ENCODE data around the gene CCNG2.

Gene CCNG2

GRCh38 chr4:77204621-77205020 is 47.6 kb downstream of the CCNG2 start:
- DNase-seq (ENCODE audit: low spot score), result no peak

DNA sequence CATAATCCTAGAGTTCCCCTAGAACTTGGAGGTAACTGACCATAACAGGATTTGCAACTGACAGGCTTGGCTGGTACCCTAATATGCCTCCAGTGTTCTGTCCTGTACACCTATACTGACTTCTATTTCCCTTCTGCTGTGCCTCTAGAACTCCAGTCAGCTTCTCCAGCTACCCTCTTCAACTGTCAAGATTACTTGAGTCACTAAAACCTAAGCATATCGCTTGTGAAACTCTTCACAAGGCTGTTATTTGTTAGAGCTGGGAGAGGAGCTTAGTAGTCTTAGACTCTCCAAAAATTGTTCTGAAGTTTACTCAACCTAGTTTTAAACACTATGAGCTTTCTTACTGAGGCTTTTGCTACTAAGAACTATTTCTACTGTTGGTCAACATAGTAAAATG is 52.0 kb downstream of the CCNG2 start:
- DNase-seq (ENCODE audit: low spot score), result no peak

DNA sequence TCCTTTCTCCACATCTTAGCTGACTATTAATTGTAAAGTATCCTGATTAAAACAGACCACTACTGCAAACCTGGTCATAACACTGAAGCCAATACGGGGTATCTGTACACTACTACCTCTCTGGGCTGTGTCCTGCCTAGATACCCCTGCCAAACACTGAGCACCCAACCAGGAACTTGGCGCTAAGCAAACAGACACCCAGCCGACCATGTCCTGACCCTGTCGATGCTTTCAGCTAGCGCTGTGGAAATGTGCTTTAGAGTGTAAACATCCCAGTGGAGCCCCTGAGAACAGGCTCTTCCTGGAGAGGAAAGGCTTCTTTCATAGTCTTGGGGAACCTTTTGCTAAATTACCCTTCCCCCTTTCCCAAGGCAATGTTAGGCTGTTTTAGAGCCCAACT is 52.9 kb downstream of the CCNG2 start:
- DNase-seq (ENCODE audit: low spot score), result no peak

DNA sequence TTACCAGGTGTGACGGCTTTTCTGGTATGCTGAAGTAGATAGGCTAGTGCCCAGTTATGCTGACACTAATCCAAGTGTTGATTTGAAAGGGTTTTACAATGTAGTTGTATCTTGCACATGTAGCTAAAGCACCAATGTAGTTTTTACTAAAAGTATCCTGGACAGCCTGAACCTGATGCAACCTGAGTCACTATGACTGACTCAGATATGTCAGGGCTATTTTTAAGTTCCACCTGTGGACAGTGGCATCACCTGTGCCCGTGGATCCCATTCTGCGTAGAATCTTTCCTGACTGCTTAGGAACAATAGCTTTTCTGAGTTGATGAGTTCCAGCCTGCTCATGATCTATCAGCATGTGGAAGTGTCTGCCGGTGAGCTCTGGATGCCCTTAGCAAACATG is 58.1 kb downstream of the CCNG2 start:
- no peak for DNase-seq (ENCODE audit: low spot score)

DNA sequence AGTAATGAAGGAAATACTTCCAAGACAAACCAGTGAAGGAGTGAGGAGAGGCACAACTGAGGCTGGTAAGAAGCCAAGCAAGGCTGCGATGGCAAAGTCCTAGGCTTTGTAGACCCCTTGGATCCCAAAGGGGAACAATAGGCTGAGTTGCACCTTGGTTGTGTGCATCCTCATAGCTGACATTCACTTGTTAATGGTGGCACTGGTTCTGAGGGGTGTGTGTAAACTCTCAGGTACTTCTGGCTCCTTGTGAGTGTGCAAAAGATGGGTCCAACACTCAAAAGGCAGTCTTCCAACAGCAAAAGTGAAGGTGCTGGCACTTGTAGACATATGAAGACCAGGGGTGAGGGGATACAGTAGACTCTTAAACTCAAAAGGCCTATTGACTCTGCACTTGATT is 60.5 kb downstream of the CCNG2 start:
- no peak for DNase-seq (ENCODE audit: low spot score)

DNA sequence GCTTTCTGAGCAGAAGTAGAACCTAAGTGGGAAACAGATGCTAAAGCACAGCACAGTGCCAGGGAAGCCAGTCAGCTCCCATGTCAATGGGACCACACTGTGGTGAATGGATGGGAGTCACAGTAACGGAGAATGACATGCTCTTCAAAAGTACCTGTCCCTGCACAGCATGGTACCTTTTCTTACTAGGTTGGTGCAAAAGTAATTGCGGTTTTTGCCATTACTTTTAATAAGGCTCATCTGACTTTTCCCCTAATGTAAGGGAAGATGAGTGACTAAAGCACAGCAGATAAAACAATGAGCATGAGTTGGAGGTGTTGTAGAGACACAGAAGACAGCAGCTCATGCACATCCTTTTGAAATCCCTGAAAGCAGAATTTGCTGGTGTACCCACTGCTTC is 62.3 kb downstream of the CCNG2 start:
- no peak for DNase-seq (ENCODE audit: low spot score)
